A172 (cell line): ENCODE measurements around the gene CPZ. TPM values are rescaled to one million over a fixed set of nuclear protein-coding genes. Genes with fewer than 3 reads are reported as not detected.

Source experiments
- DNase-seq: peaks from one replicate; pipeline ENCODE4 v3.0.0-alpha.2; 2015; ENCODE audit warnings: low spot score
- total RNA-seq: library from RNA; depleted of rRNA; stranded (reverse); fragments of >200 nt; shearing (Covaris generic); gene quantifications from 2 replicates; pipeline ENCODE4 v1.2.3, GENCODE V29; 2014

The CPZ gene
- total RNA-seq, 1 experiment from 2014 or later = 3.1 TPM

DNA sequence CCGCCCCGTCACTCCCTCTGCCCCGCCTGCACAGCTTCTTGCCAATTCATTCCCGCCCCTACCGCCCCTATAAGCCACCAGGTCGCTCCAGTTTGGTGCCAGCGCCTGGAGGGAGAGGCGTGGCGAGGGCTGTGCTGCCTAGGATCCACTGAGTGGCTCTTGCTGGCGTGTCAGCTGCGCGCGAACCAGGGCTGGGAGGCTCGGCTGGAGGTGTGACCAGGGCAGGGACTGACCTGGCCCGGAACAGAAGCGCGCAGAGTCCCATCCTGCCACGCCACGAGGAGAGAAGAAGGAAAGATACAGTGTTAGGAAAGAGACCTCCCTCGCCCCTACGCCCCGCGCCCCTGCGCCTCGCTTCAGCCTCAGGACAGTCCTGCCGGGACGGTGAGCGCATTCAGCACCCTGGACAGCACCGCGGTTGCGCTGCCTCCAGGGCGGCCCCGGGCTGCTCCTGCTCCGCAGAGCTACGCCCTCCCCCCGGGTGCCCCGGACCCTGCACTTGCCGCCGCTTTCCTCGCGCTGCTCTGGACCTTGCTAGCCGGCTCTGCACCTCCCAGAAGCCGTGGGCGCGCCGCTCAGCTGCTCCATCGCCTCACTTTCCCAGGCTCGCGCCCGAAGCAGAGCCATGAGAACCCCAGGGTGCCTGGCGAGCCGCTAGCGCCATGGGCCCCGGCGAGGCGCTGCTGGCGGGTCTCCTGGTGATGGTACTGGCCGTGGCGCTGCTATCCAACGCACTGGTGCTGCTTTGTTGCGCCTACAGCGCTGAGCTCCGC, 12.1 kb upstream of the CPZ start, which contains the start of gene GPR78:
Gene GPR78 (plus strand): TSS at position 72 of the 773 bp plus-strand sequence. CDS start 591 bp downstream, at position 663.
- DNase-seq = no peak

DNA sequence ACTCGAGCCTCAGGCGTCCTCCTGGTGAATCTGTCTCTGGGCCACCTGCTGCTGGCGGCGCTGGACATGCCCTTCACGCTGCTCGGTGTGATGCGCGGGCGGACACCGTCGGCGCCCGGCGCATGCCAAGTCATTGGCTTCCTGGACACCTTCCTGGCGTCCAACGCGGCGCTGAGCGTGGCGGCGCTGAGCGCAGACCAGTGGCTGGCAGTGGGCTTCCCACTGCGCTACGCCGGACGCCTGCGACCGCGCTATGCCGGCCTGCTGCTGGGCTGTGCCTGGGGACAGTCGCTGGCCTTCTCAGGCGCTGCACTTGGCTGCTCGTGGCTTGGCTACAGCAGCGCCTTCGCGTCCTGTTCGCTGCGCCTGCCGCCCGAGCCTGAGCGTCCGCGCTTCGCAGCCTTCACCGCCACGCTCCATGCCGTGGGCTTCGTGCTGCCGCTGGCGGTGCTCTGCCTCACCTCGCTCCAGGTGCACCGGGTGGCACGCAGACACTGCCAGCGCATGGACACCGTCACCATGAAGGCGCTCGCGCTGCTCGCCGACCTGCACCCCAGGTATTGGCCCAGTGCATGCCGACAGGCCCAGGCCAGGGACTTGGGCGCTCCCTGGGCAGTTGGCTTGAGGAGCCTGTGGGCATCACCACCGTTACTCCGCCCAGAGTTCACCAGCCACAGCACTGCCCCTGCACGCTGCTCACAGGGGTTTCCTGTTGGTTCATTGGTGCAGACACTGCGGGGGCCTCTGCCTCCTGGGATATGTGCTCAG, 11.3 kb upstream of the CPZ start:
- DNase-seq = no peak

DNA sequence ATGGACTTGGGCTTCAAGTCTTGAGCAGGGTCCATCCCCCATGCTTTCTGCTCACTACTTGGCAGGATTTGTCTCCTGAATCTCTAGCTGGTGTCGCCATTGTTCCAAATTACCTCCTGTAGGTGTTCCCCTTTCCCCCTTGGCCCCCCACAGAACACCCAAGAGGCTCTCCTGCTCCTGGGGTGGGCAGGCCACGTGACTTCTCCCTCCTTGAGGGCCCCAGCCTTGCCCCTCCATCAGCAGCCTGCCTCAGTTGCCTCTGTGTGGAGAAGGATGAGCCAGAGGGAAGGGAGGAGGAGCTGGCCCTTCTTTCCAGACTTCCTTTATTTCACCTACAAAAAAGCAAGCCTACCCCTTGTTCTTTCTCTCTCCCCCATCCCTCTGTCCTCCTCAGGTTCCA, 10.5 kb upstream of the CPZ start:
- DNase-seq = no peak

DNA sequence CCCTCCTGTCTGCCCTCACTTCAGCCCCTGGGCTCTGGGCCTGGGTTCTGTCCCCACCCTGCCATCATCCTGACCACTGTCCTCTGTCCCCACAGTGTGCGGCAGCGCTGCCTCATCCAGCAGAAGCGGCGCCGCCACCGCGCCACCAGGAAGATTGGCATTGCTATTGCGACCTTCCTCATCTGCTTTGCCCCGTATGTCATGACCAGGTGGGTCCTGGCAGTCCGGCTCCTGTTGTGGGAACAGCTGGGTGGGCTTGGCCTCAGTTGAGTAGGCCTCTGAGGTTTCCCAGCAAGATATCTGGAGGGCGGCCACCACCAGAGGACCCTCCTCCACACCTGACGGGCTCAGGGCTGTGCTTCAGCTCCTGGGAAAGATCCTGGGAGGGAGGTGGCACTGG, 10.1 kb upstream of the CPZ start:
- no peak for DNase-seq

DNA sequence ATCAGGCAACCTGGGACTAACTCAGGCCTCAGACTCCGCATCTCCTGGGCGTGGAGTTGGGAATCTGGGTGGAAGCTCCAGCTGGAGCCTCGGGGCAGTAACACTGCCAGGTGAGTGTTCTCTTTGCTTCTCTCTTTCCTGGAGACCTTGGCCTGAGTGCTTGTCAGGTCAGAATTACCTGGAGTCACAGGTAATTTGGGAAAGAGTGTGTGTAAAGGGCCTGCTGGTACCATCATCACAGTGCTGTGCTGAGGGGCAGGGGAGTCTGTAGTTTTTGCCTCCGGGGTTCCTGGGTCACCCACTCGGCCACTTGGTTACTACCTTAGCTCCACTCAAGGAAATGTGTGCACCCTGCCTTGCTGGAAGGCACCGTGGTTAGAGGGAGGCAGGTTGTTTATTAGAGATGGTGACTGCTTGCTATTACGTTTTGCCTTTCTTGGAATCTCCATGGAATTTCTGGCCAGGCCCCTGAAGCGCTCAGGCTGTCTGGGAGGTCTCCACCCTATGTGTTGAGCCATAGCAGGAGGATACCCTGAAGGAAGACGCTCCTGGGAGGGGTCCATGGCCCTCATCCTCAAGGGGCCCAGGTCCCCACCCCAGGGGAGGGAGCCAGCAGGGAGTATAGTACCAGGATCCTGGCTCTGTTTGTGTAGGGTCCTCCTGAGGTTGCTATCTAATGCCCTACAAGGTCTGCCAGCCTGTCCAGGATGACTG, 9.5 kb upstream of the CPZ start:
- no peak for DNase-seq

DNA sequence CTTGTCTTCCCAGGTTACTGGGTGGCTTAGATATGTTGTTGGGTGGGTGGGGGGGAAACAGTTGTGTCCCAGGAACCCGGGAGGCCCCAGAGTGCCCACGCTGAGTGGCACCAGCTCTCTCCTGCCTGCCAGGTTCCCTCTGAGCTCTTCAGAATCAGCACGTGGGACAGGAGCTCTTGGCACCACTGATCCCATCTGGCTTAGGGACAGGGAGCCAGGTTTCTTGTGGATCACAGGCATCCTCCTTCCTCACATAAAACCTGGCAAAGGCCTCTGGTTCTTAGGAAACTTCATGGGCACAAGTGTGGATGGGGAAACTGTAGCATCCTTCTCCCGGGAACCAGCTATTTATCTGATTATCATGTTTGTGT, 8.9 kb upstream of the CPZ start:
- no peak for DNase-seq

DNA sequence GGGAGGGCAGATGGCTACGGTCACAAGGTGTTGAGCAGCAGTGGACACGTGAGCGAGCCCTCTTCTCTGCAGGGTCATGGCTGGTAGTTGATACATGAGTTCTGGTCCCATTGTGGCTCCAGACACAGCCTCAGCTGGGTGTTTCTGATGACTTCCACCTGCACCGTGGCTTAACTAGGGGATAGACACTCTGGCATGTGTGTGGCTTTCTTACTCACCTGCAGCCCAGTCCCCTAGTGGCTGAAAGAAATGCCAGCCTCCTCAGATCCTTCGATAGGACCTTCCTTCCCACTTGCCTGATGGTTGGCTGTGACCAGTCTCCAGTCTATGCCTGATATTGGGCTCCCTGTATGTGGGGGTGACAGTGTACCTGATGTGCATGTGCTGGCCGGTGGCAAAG, 7.4 kb upstream of the CPZ start:
- DNase-seq = no peak

DNA sequence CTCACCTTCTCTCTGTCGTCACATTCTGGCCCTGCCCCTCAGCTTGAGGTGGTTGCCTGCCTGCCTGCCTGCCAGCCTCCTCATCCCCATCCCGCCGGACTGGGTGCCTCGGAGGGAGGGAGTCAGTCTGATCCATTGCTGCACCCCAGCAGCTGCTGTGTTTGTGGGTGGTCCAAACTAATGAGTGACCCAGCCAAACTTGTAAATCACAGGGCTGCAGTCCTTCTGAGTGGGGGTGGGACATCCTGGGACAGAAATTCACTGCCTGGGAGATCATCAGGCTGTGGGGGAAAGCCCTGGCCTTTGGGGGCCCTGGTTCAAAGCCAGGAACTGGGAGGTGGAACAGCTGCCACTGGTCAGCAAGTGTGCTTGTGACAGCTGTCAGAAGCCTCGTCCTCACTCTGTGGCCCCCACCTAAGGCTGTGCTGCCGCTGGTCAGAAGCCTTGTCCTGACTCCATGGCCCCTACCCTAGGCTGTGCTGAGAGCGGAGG, 6.8 kb upstream of the CPZ start:
- DNase-seq = no peak

DNA sequence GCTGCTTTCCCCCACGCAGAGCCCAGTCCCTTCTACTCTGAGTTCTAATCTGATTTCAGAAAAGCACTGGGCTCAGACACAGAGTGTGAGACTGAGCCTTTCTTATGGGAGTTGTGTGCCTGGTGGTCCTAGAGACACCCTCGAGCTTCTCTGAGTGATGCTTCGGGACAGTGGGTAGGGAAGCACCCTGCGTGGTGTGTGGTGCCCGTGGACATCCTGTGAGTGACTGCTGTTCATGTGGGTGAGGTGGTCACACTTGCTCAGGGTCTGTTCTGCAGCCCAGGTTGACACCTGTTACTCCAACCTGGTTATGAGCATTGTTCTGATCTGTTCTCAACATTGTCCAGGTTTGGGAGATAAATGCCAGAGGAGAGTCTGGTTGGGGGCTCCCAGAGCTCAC, 6.3 kb upstream of the CPZ start:
- DNase-seq = no peak

DNA sequence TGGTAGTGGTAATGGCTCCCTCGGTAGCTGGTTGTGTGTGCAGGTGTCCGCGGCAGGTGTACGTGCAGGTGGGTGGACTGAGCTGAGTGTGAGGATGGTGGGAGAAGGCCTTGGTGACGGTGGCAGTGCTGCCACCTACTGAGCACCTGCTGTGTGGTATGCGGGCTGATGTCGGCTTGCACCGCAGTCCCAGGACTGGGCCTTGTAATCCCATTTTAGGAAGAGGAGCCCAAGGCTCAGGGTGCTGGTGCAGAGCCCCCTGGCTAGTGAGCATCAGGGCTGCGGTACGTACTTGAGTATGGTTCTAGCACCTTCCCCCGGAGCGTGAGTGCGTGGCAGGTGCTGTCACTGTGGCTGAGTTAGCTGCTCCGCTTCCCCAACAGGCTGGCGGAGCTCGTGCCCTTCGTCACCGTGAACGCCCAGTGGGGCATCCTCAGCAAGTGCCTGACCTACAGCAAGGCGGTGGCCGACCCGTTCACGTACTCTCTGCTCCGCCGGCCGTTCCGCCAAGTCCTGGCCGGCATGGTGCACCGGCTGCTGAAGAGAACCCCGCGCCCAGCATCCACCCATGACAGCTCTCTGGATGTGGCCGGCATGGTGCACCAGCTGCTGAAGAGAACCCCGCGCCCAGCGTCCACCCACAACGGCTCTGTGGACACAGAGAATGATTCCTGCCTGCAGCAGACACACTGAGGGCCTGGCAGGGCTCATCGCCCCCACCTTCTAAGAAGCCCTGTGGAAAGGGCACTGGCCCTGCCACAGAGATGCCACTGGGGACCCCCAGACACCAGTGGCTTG, 5.7 kb upstream of the CPZ start:
- no peak for DNase-seq

DNA sequence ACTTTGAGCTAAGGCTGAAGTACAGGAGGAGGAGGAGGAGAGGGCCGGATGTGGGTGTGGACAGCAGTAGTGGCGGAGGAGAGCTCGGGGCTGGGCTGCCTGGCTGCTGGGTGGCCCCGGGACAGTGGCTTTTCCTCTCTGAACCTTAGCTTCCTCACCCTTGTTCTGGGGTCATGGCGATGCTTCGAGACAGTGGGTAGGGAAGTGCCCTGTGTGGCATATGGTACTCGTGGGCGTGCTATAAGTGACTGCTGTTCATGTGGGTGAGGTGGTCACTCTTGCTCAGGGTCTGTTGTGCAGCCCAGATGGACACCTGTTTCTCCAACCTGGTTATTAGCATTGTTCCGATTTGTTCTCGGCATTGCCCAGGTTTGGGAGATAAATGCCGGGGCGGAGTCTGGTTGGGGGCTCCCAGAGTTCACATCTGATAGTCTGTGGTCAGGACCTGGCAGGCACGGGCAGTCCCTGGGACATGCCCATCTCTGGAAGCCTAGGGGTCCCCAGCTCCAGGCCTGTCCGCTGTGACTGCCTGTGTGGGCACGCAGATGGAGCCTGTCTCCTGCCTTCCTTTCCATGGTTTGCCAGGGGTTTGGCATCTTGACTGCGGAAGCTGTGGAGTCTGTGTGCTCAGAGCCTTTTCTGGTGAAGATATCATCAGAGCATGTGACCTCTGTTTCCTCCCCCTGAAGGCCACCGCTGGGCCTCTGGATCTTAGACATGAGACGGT, 4.9 kb upstream of the CPZ start:
- no peak for DNase-seq

DNA sequence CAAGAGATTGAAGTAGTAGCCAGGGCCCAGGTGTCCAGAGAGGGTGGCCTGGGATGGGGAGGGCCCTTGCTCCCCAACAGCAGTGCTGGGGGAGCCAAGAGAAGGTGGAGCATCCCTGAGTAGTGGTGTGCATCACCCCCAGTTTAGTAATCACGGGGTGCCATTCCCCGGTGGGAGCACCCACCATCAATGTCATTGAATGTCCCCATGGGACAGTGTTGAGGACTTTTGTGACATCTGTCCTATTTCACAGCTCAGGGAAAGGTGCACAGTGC, 4.4 kb upstream of the CPZ start:
- no peak for DNase-seq

DNA sequence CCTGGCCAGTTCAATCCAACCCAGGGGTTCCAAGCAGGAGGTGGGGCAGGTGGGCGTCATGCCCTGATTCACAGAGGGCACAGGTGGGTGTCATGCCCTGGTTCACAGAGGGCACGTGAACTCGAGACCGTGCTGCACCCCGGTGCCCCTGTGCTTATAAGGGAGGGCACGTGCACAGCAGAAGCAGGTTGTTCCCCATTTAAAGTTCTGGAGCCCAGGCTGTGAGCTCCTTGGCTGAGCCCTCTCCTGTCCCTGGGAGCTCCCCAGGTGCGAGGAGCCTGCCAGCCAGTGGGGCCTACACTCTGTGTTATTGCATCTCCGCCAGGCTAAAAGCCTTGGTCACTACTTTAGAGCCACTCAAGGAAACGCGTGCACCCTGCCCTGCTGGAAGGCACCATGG, 3.2 kb upstream of the CPZ start:
- no peak for DNase-seq

DNA sequence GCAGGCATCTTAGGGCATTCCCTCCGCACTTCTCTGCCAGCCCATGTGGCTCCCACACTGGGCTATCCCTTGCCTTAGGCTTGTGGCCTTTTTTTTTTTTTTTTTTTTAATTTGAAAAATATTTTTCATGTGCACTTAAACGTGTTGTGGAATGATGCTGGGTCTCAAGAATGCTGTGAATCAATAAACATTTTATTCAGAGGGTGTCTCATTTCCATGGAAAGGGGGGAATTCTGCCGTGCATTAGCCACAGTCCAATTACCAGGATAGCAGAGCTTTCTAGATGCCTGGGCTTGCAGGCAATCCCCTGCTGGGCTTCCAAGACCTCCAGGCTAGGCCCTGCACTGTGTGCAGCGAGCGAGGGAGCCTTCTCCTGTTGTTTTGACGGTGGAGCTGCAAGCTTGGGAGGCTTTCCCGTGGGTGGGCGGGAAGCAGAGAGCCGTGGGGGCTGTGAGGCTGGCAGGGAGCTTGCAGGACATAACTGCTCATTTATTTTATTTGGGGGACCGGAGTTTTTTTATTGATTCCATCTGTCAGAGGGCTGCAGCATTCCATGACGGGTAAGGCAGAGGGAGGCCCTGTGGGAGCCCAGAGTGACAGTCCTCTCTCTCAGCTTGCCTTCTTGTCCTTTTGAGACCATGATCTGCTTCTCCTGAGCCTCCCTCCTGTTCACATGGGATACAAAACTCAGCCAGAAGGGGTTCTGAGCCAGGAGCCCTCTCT, 2.6 kb upstream of the CPZ start:
- no peak for DNase-seq

DNA sequence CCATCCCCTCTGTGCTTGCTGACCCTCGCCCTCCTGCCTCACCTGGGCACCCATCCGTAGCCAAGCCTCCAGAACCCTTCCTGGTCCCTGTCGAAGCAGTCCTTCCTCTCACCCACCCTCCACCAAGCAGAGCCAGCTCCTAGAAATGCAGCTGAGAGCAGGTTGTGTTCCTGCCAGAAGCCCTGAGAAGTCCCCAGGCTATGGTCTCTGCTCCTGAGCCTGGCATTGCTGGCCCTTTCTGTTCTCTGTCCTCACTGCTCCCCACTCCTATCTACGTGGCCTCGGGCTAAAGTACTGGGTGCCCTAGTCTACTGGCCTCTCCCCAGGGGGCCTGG, 2.1 kb upstream of the CPZ start:
- no peak for DNase-seq

DNA sequence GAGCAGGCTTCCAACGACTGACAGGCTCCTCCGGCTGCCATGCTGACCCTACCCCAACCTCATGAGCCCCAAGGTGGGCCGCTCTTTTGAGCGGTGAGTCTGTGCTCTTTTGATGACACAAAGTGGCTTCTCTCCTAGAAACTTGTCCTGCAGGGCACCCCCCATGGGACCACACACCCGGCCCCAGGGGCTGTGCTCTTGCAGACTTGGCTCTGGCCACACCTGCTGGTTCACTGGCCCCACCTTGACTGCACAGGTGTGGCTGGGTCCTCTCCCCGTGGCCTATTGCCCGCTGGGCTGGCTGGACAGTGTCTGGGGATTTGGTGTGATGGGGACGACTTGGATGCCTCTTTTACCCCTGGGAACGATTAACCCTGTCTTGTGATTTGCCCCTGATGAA, 1.5 kb upstream of the CPZ start:
- DNase-seq = no peak

DNA sequence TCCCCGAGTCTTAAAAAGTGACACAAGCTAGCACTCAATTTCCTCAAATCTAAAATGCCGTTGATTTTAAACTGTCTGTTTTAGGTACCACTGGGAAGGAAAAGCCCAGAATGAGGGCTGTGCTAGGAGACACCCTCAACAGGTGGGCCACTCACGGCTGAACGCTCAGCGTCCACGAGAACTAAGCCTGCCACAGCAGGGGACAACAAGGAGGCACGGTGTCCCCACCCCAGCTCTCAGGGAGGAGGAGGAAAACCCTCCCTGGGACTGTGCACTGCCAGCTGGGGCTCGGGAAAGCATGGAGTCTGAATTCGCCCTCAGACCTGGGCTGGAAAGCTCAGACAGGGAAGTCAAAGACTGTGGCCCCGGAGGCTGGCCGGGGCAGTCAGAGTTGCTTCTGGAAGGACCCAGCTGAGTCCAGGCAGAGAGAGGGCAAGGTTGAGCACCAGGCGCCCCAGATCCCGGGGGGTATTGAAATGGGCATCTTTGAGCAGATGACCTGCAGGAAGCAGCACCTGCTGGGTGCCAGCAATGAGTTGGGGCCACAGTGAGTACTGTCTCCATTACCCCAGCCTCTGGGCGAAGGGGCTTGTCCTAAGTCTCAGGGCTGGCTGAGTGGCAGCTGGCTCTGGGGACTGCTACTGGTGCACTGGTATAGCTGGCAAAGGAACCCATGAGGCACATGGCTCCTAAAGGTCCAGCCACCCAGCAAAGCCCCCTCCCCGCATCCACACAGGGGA, 769 bp upstream of the CPZ start:
- DNase-seq = no peak

DNA sequence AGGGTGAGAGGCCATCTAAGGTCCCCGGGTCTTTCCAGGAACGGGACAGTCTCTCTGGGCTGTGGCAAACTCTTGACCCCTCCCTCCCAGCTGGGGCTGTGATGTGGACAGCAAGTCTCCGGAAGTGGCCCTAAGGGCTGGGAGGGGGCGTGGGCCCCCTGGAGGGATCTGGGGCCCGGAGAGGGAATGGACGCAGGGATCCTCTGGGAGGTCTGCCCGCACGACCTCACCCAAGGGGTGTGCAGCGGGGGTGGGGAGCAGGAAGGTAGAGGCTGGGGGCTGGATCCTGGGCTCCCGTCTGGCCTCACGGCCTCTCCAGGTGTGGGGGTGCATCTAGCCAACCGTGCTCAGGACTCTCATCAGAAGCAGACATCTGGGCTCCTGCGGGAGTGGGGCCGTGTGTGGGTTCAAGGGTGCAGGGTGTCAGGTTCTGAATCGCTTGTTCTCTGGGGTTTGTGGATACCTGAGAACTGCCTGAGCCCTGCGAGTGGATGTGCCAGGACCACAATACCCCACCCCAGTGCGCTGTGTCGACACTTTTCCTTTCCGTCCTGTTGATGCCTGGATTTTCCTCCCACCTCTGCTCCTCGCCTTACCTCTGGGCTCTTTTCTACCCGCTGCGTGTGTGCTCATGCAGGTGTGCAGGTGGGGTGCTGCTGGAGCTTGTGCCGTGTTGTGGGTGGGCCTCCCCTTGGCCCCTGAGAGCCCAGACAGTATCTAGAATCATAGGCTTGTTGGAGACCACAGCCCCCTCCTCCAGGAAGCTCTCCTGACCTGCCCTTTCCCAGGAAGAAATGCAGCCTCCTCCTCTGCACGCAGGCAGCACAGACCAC, 915 bp downstream of the CPZ start:
- DNase-seq = no peak
